NK-92 (cell line): ENCODE data around the gene DPCD.
"Not testable (repeated sequence)": the region's sequence is repeated elsewhere in the genome, so short reads cannot be mapped to it uniquely, and the experiment has no call there.

Experiments
- DNase-seq: peaks from one replicate; lab custom pipeline; 2025; ENCODE audit not compliant: unreplicated experiment; lab: John Stamatoyannopoulos, UW

Gene DPCD

GRCh38 chr10:101617102-101617823 is 29.1 kb downstream of the DPCD start:
- DNase-seq = no peak

GRCh38 chr10:101617824-101618568 is 29.9 kb downstream of the DPCD start:
- DNase-seq = no peak

- no peak for DNase-seq
Observed at GRCh38 chr10:101618871-101619270, 30.8 kb downstream of the DPCD start.

- no peak for DNase-seq
Observed at GRCh38 chr10:101619983-101620382, 31.9 kb downstream of the DPCD start.

- DNase-seq = no peak
Observed at GRCh38 chr10:101623528-101623927, 35.4 kb downstream of the DPCD start.

GRCh38 chr10:101624526-101625102 is 36.5 kb downstream of the DPCD start:
- DNase-seq = no peak

GRCh38 chr10:101625821-101626412 is 37.8 kb downstream of the DPCD start:
- DNase-seq = no peak

- no peak for DNase-seq
Observed at GRCh38 chr10:101629837-101630632, 41.9 kb downstream of the DPCD start.

GRCh38 chr10:101630633-101630920 is 42.5 kb downstream of the DPCD start:
- no peak for DNase-seq

- DNase-seq = no peak
Observed at GRCh38 chr10:101631821-101632475, 43.8 kb downstream of the DPCD start.

- not testable (repeated sequence) for DNase-seq
Observed at GRCh38 chr10:101633510-101633909, 45.4 kb downstream of the DPCD start.

- no peak for DNase-seq
Observed at GRCh38 chr10:101639141-101639900, 51.2 kb downstream of the DPCD start.

GRCh38 chr10:101643546-101643945 is 55.4 kb downstream of the DPCD start:
- no peak for DNase-seq

- no peak for DNase-seq
Observed at GRCh38 chr10:101644002-101644401, 55.9 kb downstream of the DPCD start.

- no peak for DNase-seq
Observed at GRCh38 chr10:101645659-101646058, 57.5 kb downstream of the DPCD start.

GRCh38 chr10:101646364-101646763 is 58.2 kb downstream of the DPCD start:
- no peak for DNase-seq

- DNase-seq = no peak
Observed at GRCh38 chr10:101647255-101647654, 59.1 kb downstream of the DPCD start.

GRCh38 chr10:101649525-101650085 is 61.5 kb downstream of the DPCD start:
- no peak for DNase-seq

GRCh38 chr10:101650863-101651262 is 62.7 kb downstream of the DPCD start:
- no peak for DNase-seq

GRCh38 chr10:101651336-101651735 is 63.2 kb downstream of the DPCD start:
- DNase-seq = no peak
